Skin of body (tissue), 2 donors: ENCODE results near the gene ADCK1. TPM values are rescaled to one million over a fixed set of nuclear protein-coding genes. Genes with fewer than 3 reads are reported as not detected.
"Not testable (repeated sequence)": the region's sequence is repeated elsewhere in the genome, so short reads cannot be mapped to it uniquely, and the experiment has no call there.

Experiments
- DNase-seq: peaks from one replicate; lab custom pipeline; 2025; lab: John Stamatoyannopoulos, UW
- total RNA-seq: library from RNA; depleted of rRNA; stranded (reverse); fragments of >200 nt; gene quantifications from one replicate; pipeline ENCODE4 v1.2.3, GENCODE V29; 2014

The ADCK1 gene
- total RNA-seq, 1 donor from 2014 or later: 4.7 TPM

DNA sequence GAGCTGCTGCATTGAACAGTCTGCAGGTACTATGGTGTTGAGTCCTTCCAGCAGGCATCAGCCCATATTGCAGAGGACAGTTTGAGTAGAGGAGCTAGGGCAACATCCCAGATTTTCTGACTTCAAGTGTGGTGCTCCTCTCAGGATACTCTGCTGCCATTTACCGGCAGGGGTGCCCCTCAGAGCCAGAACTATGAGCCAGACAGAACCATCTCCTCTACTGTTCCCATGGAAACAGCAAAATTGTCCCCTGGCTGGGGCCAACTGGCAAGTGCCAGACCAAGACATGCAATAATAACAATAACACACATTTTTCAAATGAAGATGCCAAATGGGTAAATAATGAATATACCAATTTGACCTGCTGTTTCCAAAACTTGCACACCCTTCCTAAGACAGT lies 102.9 kb downstream of the ADCK1 start:
- DNase-seq: no peak

DNA sequence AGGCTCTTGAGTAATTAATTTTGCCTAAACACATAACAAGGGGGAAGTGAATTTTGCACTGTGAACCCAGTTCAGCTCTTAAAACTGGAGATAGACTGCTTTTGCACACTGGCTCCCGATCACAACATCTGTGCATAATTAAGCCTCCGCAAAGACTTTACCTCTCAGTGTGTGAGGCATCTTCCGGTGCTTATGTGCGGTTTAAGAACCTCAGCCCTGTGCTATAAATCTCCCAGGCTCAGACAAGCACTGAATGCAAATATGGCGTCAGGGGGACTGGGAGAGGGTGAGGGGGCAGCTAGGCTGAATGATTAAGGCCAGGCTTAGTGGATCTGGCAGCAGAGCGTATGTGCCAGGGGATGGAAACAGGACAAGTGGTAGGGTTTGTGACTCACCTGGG lies 103.3 kb downstream of the ADCK1 start:
- no peak for DNase-seq

DNA sequence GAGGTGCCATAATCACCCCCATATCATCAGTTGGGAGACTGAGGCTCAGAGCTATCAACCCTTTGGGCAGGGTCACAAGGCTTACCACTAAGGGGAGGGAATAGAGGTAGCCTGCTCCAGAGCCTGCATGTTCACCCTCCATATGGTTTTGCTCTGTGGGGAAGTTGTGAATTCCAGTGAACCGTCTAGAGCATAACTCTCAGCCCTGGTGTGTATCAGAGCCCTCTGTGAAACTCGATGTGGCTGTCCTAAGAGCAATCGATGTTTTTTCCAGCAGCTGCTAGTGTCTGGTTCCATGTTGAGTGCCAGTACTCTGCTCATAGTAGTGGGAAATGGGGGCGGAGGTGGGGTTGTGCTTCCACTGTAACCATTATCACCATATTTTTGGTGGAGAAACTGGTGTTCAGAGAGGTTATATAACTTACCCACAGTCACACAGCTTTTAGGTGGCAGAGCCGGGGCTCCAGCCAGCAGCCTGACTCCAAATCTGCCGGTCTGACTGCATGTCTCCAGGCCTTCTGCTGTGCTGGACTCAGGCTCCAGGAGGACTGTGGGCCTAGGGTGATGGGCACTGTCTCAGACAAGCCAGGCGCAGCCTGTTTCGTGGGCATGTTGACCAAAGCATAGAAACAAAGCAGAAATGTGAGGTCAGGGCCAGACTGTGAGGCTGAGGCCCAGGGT lies 104.2 kb downstream of the ADCK1 start:
- no peak for DNase-seq

DNA sequence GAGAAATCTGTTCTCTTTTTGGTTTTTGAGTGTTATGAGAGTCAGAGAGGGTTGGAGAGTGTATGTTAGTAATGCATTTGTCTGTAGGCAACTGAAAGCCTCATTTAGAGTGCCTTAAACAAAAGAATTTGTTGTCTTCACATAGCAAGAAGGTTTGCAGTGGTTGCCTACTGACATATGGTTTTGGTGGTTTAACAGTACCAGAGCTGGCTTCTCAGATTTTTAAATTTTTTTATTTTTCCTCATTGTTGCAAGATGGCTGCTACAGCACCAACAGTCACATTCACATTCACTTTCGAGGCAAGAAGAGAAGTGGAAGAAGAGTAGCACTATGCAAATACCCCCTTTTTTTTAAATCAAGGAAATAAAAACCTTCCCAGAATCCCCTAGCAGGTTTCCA lies 106.5 kb downstream of the ADCK1 start:
- no peak for DNase-seq

DNA sequence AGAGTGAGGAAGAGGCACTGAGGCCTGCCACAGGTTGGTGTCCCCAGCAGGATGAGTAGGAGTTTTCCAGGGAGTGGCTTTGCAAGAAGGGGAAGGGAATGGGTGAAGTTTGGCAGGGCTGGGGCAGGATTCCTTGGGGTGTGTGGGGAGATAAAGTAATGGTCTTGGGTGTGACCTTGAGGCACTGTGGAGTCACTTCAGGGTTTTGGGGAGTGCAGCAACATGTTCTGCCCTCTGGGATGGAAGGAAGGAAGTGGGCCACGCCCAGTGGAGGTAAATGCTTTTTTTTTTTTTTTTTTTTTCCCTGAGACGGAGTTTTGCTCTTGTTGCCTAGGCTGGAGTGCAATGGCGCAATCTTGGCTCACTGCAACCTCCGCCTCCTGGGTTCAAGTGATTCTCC lies 108.9 kb downstream of the ADCK1 start:
- no peak for DNase-seq

DNA sequence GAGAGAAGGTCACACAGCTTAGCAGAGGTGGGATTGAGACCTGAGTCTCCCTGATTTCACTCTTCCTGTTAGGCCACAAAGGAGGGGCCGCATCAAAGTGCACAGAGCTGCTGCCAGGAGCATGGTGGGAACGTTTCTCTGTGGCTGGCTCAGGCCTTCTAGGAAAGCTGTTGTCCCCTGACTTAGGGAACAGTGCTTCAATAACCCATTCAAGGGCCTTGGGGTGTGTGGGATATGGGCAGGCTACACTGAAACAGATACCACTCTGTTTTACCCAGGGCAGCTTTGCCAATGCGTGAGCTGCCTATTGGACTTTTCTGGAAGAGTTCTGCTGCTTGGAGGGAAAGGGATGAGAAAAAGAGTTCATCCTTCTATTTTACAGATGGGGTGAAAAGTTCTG lies 110.0 kb downstream of the ADCK1 start:
- no peak for DNase-seq

DNA sequence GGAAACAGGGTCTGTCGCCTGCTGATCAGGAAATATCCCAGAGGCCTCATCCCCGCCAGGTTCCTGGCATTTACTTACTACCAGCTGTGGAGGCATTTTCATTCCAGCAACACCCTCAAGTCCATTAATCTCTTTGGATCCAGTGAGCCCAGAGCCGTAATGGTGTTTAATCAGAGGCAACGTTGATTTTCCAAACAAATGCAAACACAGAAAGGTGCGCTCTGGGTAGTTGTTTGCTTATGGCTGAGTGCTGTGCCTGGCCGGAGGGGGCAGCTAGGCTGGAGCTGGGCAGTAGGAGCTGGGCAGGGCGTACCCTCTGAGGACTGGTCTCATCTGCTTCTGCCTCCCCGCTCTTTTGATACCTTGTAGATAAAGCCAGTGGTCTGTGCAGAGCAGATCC lies 110.6 kb downstream of the ADCK1 start:
- DNase-seq: no peak

DNA sequence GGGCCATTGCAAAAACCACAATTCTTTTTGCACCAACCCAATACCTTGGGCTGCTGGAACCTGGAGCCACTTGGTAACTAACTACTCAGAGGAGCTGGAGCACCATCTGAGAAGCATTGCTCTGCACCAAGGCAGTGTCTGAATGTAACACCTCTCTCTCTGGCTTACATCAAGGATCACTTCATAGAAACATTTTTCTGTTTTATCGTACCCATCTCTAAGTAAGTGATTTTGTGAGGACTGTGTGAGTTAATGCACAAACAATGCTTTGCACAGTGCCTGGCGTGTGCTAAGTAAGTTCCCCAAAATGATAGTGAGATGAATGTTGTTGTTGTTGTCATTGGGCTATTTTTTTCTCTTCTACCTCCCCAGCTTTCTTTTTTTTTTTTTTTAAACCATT lies 111.4 kb downstream of the ADCK1 start:
- DNase-seq: no peak

DNA sequence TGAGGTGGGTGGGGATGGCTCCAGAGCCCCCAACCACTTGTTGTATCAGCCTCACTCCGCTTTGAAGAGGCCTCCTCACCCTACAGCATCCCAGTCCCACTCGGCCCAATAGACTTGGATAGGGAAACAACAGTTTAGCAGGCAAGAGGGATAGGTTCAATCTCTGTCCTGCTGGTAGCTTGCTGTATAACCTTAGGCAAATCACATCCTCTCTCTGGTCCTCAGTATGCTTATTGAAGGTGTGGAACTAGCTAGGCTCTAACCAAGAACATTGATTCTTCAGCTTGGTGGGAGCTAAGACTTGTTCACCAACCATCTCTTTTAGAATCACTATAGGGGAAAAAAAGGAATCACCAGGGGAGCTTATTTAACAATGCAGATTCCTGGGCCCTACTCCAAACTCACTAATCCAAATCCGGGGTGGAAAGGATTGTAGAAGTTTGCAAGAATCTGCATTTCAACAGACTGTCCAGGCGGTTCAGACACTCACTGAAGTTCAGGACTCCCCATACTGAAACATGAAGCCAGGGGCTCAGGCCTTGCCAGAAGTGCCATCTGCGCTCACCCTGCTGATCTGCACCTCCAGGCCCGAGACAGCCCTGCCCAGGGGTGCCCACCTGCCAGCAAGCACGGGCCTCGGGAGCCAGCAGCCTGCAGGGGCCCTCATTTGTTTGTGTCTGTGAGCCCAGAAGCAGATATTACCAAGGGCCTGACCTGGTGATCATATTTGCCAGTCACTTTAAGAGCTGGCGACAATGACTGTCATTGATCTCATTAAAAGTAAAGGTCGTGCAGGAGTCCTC lies 113.0 kb downstream of the ADCK1 start:
- DNase-seq: no peak

DNA sequence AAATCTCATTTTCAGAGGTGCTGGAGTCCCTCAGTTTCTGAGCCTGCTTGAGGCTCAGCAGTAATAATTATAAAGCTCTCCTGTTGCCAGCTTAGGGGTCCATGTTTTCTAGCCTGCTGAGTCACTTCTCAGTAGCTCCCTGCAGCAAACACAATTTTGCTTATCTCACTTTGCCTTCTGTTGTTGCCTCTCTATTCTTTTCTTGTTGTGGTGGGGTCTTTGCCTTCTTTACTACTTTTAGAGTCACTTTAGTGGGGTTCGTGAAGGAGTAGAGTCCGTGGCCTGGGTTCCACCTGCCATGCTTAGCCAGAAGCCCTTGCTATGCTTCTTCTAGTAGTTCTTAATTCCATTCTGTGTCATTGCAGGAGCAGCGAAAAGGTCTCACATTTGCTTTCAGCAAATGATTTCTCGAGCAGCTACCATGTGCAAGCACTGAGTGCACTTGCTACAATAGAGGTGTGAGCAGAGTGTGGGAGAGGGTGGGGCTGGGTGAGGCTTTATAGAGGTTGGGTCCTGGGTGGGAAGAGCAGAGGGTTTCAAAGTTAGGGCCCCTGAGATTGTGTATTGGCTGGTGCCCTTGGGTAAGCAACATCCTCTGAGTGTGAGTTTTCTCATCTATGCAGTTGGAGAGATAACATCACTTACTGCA lies 114.3 kb downstream of the ADCK1 start:
- DNase-seq: no peak

DNA sequence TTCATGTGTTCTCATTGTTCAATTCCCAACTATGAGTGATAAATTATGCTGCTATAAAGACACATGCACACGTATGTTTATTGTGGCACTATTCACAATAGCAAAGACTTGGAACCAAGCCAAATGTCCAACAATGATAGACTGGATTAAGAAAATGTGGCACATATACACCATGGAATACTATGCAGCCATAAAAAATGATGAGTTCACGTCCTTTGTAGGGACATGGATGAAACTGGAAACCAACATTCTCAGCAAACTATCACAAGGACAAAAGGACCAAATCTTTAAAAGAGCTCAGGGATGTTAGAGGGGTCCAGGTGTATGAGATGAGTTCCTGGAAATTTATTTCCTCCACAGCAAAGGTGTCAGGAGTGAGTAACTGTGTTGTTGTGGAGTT lies 115.5 kb downstream of the ADCK1 start:
- not testable (repeated sequence) for DNase-seq

DNA sequence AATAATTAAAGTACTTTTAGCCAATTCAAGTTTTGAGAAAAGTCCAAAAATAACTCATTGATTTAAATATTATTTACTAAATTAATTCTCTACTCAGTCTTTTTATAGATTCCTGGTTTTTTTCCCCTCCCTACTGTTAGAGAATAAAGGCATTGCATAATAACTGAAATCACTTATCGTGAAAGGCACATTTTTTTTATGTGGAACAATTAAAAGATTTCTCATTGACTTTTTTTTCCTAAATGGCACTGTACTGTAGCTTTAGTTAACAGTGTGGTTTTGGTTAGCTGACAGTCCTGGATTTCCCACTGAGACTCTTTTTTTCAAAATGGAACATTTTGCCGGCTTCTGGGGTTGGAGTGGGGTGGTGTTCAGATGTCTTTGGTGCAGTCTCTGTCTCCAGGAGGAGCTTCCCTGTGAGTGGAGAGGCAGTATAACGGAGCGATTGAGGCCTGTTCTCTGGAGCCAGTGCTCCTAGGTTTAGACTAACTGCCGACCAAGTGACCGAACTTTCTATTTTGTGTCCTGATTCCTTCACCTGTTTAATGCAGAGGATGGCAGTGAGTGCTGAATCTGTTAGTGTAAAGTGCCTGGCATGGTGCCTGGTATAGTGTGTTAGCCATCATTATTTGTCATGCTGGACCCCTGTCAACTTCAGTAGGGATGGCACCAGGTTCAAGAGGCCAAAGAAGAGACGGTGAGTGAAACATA lies 117.7 kb downstream of the ADCK1 start:
- no peak for DNase-seq

DNA sequence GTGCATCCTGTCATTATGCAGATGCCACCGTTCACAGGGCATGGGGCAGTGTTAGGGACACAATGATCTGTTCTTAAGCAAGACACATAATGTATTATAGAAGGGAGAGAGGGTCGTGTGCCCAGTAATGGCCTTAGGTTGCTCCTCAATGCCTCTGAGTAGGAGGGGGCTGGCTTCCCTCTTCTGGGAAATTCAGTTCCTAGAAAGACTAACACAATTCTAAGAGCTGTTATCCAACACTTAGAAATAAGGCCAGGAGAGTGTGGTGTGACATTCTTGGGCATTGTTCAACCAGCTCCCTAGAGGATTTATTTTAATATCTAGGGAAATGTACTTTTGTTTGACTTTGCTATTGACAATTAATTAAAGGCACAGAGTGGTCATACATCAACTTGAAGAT lies 118.5 kb downstream of the ADCK1 start:
- DNase-seq: no peak

DNA sequence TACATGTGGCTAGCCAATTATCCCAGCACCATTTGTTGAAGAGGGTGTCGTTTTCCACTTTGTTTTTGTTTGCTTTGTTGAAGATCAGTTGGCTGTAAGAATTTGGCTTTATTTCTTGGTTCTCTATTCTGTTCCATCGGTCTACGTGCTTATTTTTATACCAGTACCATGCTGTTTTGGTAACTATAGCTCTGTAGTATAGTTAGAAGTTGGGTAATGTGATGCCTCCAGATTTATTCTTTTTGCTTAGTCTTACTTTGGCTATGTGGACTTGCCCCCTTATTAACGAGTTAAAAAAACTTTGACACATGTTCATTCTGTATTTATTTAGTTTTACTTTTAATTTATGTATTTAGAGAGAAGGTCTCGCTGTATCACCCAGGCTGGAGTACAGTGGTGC lies 120.4 kb downstream of the ADCK1 start:
- DNase-seq: no peak

DNA sequence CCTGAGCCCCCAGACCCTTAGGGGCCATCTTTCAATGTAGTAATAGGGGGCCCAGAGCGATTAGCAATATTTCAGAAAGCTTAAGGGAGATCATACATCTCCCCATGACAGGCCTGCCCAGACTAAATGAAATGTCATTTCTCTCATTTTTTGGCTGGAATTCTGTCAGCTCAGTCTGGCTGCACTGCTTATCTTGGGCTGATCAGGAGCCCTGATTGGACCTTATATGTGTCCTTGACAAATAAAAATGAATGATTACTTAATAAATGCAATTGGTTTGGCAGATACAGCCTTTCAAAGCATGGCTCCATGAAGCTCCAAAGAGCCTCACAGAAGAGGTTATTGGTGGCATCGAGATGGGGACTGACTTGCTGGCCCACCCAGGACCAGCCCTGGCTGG lies 121.9 kb downstream of the ADCK1 start:
- DNase-seq: no peak

DNA sequence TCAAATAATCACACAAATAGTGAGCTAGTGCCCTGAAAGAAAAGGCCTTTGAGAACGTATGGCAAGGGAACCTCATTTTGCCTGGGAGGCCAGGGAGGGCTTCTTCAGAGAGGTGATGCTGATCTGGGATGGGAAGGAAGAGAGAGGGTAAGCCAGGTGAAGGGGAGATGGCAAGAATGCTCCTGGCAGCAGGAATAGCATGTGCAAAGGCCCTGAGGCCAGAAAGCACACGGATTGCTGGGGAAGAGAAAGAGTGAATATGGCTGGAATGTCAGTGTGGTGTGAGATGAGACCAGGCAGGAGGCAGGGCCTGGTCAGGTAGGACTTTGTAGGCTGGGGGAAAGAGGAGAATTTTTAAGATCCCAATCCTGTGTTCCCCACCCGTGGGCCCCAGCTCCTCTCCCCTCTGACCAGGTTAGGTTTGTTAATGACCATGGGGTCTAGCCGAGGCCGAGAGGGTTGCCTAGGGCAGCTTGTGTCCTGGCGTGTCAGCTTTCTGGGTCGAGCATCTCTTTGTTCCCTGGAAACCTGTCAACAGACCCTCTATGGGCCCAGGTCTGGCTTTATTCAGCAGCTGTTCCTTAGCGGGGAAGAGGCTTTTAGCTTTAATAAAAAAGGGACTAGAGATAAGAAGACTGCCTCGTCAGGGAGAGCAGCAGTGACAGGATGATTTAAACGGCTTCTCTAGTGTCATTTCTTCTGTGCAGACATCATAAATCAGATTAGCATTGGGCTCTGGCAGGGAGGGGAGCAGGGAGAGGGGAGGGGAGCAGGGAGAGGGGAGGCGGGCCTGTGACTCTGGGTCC lies 123.4 kb downstream of the ADCK1 start:
- DNase-seq: no peak

DNA sequence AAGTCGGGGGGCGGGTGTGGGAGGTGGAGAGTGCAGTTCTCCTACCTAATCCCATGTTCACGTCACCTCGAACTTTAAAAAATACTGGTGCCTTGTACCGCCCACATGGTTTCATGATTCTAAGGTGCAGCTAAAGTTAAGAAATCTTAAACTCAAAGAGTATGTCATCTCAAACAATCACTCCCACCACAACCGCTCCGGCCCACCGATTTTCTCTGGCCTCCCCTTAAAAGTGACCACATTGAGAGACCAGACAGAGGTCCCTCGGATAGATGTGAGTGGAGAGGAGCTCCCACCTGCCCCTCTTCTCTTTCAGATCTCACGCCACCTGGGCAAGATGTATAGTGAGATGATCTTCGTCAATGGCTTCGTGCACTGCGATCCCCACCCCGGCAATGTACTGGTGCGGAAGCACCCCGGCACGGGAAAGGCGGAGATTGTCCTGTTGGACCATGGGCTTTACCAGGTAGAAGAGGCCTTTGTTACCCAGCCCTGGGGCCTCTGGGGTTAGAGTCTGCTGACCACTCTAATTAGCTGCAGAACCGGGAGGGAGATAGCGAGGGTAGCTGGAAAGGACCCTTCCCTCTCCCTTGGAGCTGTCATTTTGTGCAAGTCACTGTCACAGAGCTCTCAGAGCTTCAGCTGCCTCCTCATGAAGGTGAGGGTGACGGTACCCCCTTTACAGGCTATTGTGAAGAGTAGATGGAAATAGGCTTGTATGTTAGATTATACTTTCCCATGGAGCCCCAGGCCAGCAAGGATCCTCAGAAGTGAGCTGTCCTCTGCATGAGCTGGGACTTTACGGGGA lies 124.4 kb downstream of the ADCK1 start:
- no peak for DNase-seq

DNA sequence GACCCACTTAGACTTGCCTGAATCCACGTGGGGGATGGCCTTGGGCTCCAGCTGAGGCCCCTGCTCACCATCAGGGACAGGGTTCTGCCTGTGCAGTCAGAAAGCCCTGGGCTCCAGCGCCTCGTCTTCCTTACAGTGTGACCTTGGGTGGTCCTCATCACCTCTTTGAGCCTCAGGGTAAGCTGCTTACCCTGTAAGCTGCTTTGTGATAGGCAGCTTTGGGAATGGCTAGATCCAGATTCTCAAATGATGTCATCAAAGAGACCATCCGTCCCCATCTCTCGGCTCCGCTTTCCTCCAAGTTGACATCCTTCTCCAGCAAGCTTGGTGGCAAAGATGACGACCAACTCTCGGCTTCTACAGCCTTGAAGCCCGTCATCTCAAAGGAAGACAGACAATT lies 127.0 kb downstream of the ADCK1 start:
- DNase-seq: no peak

DNA sequence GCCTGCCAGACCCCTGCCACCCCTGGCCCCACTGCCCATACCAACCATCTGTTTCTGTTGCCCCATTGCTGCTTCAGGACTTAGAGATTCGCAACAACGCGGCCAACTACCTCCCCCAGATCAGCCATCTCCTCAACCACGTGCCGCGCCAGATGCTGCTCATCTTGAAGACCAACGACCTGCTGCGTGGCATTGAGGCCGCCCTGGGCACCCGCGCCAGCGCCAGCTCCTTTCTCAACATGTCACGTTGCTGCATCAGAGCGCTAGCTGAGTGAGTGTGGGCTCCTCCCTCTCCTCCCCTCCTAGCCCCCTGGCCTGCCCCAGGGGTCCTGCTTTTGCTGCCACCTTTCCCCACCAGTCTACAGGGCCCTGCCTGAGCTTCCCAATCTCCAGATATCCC lies 131.5 kb downstream of the ADCK1 start:
- no peak for DNase-seq

DNA sequence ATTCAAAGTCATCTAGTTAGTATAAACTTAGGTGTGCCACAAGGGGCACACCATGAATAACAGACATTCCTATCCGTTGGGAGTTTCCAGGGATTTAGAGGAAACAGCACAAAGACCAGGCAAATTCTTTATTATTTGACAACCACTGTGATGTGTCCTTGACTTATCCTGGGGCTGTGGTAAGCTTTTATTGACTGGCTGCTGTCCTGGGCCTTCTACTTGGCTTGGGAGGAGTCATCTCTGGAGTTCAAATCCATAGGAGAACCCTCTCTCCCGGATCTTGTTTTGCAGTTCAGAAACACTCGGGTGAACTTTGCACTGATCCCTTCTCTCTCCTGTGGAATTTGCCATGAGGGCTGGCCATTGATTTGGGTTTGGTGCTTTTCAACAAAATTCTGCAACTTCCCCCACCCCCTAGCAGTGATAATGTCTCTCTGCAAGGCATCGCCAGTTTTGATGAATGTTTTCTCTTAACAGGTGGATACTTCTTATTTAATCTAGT lies 136.3 kb downstream of the ADCK1 start:
- no peak for DNase-seq
